ENCODE results near the gene ABCG8.
A peak's percentile ranks its signal among the peaks of the same experiment; 100 is the strongest.

Gene ABCG8

DNA sequence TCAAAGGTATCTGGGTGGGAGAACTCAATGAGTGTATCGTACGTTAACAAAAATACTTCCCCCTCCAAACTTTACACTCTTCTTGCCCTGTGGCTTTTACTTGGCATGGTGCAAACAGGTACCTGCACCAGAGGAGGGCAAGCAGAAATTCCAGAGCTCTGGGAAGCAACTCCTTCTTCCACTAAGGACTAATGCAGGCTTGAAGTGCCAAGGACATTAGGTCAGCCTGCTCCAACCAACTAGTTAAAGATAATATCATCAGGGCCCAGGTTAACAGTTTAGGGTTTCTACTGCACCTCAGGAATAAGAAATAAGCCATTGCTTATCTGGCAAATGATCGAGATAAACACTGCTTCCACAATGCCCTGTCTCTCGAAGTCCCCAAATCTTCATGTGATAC, 86.7 kb downstream of the ABCG8 start:
- peak; percentile 9 for DNase-seq (ENCODE audit: low spot score)

DNA sequence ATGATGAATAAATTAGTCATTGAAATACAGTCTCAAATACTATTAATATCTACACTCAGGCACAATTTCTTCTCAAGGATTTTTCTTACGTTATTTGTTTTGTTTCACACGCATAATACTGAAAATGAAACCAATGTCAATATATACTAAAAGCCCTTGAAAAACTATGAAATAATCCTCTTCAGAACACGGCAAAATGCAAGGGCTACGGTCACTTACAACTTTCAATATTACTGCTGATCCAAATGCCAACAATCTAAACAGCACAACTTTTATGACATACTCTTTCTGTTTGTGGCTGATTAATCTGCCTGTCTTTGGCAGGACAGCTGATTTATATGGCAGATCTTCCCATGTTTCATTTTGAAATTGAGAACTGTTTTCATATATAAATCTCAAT, 88.7 kb downstream of the ABCG8 start:
- DNase-seq (ENCODE audit: low spot score): no peak

DNA sequence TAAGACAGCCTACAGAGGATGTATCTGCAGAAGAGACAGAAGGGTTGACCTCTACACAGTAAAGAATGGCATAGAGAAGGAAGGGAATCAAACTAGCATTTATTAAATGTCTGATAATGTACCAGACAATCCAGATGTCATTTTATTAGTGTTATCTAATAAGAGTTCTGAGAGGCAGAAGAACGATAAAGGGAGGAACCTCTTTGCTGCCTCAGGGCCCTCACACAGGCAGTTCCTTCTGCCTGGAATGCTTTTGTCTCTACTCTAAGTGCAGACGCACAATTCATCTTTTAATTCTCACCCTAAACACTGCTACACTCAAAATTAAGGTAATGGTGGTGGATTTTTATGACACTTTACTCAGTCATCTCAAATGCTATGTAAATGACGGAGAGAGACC, 92.5 kb downstream of the ABCG8 start:
- DNase-seq (ENCODE audit: low spot score): no peak
